Mesendoderm (in vitro differentiated cells): ENCODE measurements around the gene ATXN2.
A peak's percentile ranks its signal among the peaks of the same experiment; 100 is the strongest.

Source experiments
- DNase-seq: peaks from one replicate; pipeline ENCODE4 v3.0.0; 2013
- H2AK5ac ChIP-seq: 2 replicates; pipeline ENCODE4 v1.6.1; 2013; ENCODE audit warnings: low read length, inconsistent platforms
- H2BK120ac ChIP-seq: 2 replicates; pipeline ENCODE4 v1.6.1; 2013; ENCODE audit warnings: low read depth, mild to moderate bottlenecking, low read length, moderate library complexity, mixed read lengths
- H2BK15ac ChIP-seq: replicated peaks from 2 replicates; pipeline ENCODE4 v1.6.1; 2013; ENCODE audit warnings: low read depth, mild to moderate bottlenecking, moderate library complexity
- H2BK5ac ChIP-seq: 2 replicates; pipeline ENCODE4 v1.6.1; 2013; ENCODE audit warnings: low read length, inconsistent platforms
- H3K18ac ChIP-seq: 2 replicates; pipeline ENCODE4 v1.6.1; 2013; ENCODE audit warnings: mild to moderate bottlenecking, low read length, mixed read lengths
- H3K23ac ChIP-seq: one replicate; pipeline ENCODE4 v1.6.1; 2013; ENCODE audit warnings: low read length
- H3K27ac ChIP-seq: 2 replicates; pipeline ENCODE4 v1.5.1; 2013; ENCODE audit warnings: low read depth, mild to moderate bottlenecking, inconsistent platforms, low read length, moderate library complexity
- H3K27me3 ChIP-seq: 2 replicates; pipeline ENCODE4 v1.6.1; 2013; ENCODE audit warnings: low read length, control low read depth, mild to moderate bottlenecking, inconsistent platforms; ENCODE audit not compliant: insufficient read depth, poor library complexity
- H3K36me3 ChIP-seq: 2 replicates; pipeline ENCODE4 v1.6.1; 2013; ENCODE audit warnings: low read length, inconsistent platforms; ENCODE audit not compliant: control insufficient read depth, insufficient read depth
- H3K4ac ChIP-seq: one replicate; pipeline ENCODE4 v1.6.1; 2013; ENCODE audit warnings: low read depth, mild to moderate bottlenecking, low read length, moderate library complexity
- H3K4me1 ChIP-seq: 2 replicates; pipeline ENCODE4 v1.6.1; 2013; ENCODE audit warnings: low read depth, low read length, inconsistent platforms; ENCODE audit not compliant: control insufficient read depth
- H3K4me2 ChIP-seq: 2 replicates; pipeline ENCODE4 v1.6.1; 2013; ENCODE audit warnings: low read length
- H3K4me3 ChIP-seq: 2 replicates; pipeline ENCODE4 v1.5.1; 2013; ENCODE audit warnings: mild to moderate bottlenecking, low read length
- H3K56ac ChIP-seq: one replicate; pipeline ENCODE4 v1.6.1; 2013; ENCODE audit warnings: low read length
- H3K79me1 ChIP-seq: 2 replicates; pipeline ENCODE4 v1.6.1; 2013; ENCODE audit warnings: low read length, inconsistent platforms
- H3K79me2 ChIP-seq: 2 replicates; pipeline ENCODE4 v1.6.1; 2013; ENCODE audit warnings: mild to moderate bottlenecking, low read length; ENCODE audit not compliant: control insufficient read depth, insufficient read depth
- H3K9ac ChIP-seq: 2 replicates; pipeline ENCODE4 v1.6.1; 2013; ENCODE audit warnings: low read length, inconsistent platforms
- H4K5ac ChIP-seq: one replicate; pipeline ENCODE4 v1.6.1; 2013; ENCODE audit warnings: low read length
- H4K8ac ChIP-seq: one replicate; pipeline ENCODE4 v1.6.1; 2013; ENCODE audit warnings: low read depth, mild to moderate bottlenecking, control low read depth, low read length, moderate library complexity
- WGBS: extraction: QIAGEN DNeasy Blood & Tissue Kit; methylation state at CpG from one replicate; pipeline ENCODE4 v1.1.7; 2013; ENCODE audit warnings: low lambda C conversion rate, missing lambda C conversion rate; ENCODE audit not compliant: insufficient coverage; ENCODE audit errors: extremely low coverage; 5-methylcytosine and 5-hydroxymethylcytosine counted together

Gene ATXN2

DNA sequence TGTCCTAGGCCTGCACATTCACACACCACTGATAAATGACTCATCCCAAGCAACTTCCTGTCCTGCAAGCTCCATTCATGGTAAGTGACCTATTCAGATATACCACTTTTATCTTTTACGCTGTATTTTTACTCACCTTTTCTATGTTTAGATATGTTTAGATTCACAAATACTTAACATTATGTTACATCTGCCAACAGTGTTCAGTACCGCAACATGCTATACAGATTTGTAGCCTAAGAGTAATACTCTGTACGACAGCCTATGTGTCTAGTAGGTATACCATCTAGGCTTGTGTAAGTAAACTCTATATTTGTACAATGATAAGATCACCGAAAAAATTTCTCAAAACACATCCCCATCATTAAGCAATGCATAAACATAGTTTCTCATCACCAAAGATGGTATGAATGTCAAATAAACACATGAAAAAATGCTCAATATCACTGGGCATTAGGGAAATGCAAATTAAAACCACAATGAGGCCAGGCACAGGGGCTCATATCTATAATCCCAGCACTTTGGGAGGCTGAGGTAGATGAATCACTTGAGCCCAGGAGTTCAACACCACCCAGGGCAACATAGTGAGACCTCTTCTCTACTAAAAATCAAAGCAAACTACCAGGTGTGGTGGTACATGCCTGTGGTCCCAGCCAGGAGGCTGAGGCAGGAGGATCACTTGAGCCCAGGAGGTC lies 20.7 kb downstream of the ATXN2 start:
- H2BK120ac ChIP-seq = no peak overlapping the region
- no peak overlapping the region for H3K9ac ChIP-seq
- no peak overlapping the region for H2BK5ac ChIP-seq
- no peaks in the 10 kb centered on the region for H3K27me3 ChIP-seq
- no peak overlapping the region for H3K4me3 ChIP-seq
- no peak overlapping the region for H3K27ac ChIP-seq
- H3K36me3 ChIP-seq = no peaks in the 10 kb centered on the region
- no peak overlapping the region for H3K18ac ChIP-seq
- no peak for DNase-seq
- no peak overlapping the region for H3K4ac ChIP-seq
- H3K56ac ChIP-seq = no peak overlapping the region
- H3K4me2 ChIP-seq = no peak overlapping the region
- H4K5ac ChIP-seq = no peak overlapping the region
- H4K8ac ChIP-seq = no peak overlapping the region
- peaks cover 12% of the 10 kb centered on the region for H3K79me1 ChIP-seq
- H3K4me1 ChIP-seq = no peaks in the 10 kb centered on the region
- H3K79me2 ChIP-seq = peaks cover 53% of the 10 kb centered on the region
- H2BK15ac ChIP-seq = no peak overlapping the region
- WGBS = no CpG with 5 or more reads among the region's 4 CpGs
- no peak overlapping the region for H2AK5ac ChIP-seq
- no peak overlapping the region for H3K23ac ChIP-seq

- H3K4ac ChIP-seq = no peak overlapping the region
- H4K8ac ChIP-seq = no peak overlapping the region
- no CpG with 5 or more reads among the region's 7 CpGs for WGBS
- no peak overlapping the region for H3K4me3 ChIP-seq
- H2BK5ac ChIP-seq = no peak overlapping the region
- no peak overlapping the region for H2BK120ac ChIP-seq
- no peaks in the 10 kb centered on the region for H3K36me3 ChIP-seq
- no peak overlapping the region for H3K4me2 ChIP-seq
- H3K79me2 ChIP-seq = peaks cover 41% of the 10 kb centered on the region
- DNase-seq = peak; percentile 38
- no peak overlapping the region for H4K5ac ChIP-seq
- H3K23ac ChIP-seq = no peak overlapping the region
- no peak overlapping the region for H3K56ac ChIP-seq
- H3K18ac ChIP-seq = no peak overlapping the region
- no peak overlapping the region for H3K9ac ChIP-seq
- no peak overlapping the region for H3K27ac ChIP-seq
- peaks cover 13% of the 10 kb centered on the region for H3K79me1 ChIP-seq
- H3K4me1 ChIP-seq = peaks cover 1% of the 10 kb centered on the region
- H3K27me3 ChIP-seq = no peaks in the 10 kb centered on the region
- H2BK15ac ChIP-seq = no peak overlapping the region
- H2AK5ac ChIP-seq = no peak overlapping the region
These were observed 24.2 kb downstream of the ATXN2 start for GRCh38 chr12:111574797-111575443.

GRCh38 chr12:111573476-111573875 lies 25.6 kb downstream of the ATXN2 start:
- Histone ChIP-seq H3K23ac (no peak overlapping the region), H2BK120ac (no peak overlapping the region), H3K18ac (no peak overlapping the region), H2AK5ac (no peak overlapping the region), H2BK15ac (no peak overlapping the region), H4K5ac (no peak overlapping the region), H3K9ac (no peak overlapping the region), H3K79me1 (peaks cover 16% of the 10 kb centered on the region), H2BK5ac (no peak overlapping the region), H3K79me2 (peaks cover 46% of the 10 kb centered on the region), H3K4me2 (no peak overlapping the region), H3K4ac (no peak overlapping the region), H3K27ac (no peak overlapping the region), H3K27me3 (no peaks in the 10 kb centered on the region), H4K8ac (no peak overlapping the region), H3K36me3 (no peaks in the 10 kb centered on the region), H3K4me1 (peaks cover 1% of the 10 kb centered on the region), H3K56ac (no peak overlapping the region), H3K4me3 (no peak overlapping the region)
- DNase-seq = no peak
- no CpG with 5 or more reads among the region's 1 CpG for WGBS

GRCh38 chr12:111570084-111570961 lies 28.8 kb downstream of the ATXN2 start:
- Histone ChIP-seq H4K8ac (no peak overlapping the region), H3K4me1 (peaks cover 1% of the 10 kb centered on the region), H2AK5ac (no peak overlapping the region), H3K4me2 (no peak overlapping the region), H4K5ac (no peak overlapping the region), H3K18ac (no peak overlapping the region), H3K79me2 (peaks cover 38% of the 10 kb centered on the region), H2BK15ac (no peak overlapping the region), H3K23ac (no peak overlapping the region), H3K36me3 (no peaks in the 10 kb centered on the region), H3K9ac (no peak overlapping the region), H3K27me3 (no peaks in the 10 kb centered on the region), H2BK5ac (no peak overlapping the region), H3K56ac (no peak overlapping the region), H3K4me3 (no peak overlapping the region), H3K4ac (no peak overlapping the region), H3K79me1 (peaks cover 14% of the 10 kb centered on the region), H3K27ac (no peak overlapping the region), H2BK120ac (no peak overlapping the region)
- no CpG with 5 or more reads among the region's 9 CpGs for WGBS
- peak; percentile 72 for DNase-seq

GRCh38 chr12:111569363-111570083 lies 29.6 kb downstream of the ATXN2 start:
- no peak overlapping the region for H3K4me3 ChIP-seq
- H3K27ac ChIP-seq = no peak overlapping the region

More at GRCh38 chr12:111569363-111570083, 29.6 kb downstream of the ATXN2 start:
- no CpG with 5 or more reads among the region's 6 CpGs for WGBS
- Histone ChIP-seq H3K23ac (no peak overlapping the region), H3K4ac (no peak overlapping the region), H3K36me3 (no peaks in the 10 kb centered on the region), H2BK5ac (no peak overlapping the region), H3K4me1 (peaks cover 1% of the 10 kb centered on the region), H2BK120ac (no peak overlapping the region), H3K4me2 (no peak overlapping the region), H2BK15ac (no peak overlapping the region), H2AK5ac (no peak overlapping the region), H3K56ac (no peak overlapping the region), H4K5ac (no peak overlapping the region), H3K79me1 (peaks cover 14% of the 10 kb centered on the region), H3K9ac (no peak overlapping the region), H4K8ac (no peak overlapping the region), H3K79me2 (peaks cover 33% of the 10 kb centered on the region), H3K18ac (no peak overlapping the region), H3K27me3 (no peaks in the 10 kb centered on the region)
- DNase-seq = no peak
